ENCODE data around the gene PAFAH1B1.
"Not testable (repeated sequence)": the region's sequence is repeated elsewhere in the genome, so short reads cannot be mapped to it uniquely, and the experiment has no call there.

Gene PAFAH1B1

DNA sequence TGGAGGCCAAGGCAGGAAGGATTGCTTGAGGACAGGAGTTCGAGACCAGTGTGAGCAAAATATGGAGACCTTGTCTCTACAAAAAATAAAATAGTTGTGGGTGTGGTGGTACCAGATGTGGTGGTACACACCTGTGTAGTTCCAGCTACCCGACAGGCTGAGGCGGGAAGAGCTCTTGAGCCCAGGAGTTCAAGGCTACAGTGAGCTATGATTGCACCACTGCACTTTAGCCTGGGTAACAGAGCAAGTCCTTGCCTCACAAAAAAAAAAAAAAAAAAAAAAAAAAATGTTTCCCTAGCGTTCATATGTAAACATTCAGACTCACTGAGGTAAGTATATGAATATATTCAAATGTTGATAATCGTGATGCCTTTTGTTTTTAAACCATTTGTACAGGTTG, 78.6 kb downstream of the PAFAH1B1 start:
- no peaks in the 10 kb centered on the region for H3K27me3 ChIP-seq (ENCODE audit: insufficient read depth, low read length)
- H3K36me3 ChIP-seq (ENCODE audit: insufficient read depth, low read length), result peaks cover 79% of the 10 kb centered on the region
- no peaks in the 10 kb centered on the region for H3K4me1 ChIP-seq (ENCODE audit: insufficient read depth, low read length)
- H2AFZ ChIP-seq (ENCODE audit: low read depth, low read length), result no peak overlapping the region
- peaks cover 12% of the 10 kb centered on the region for H3K9me3 ChIP-seq (ENCODE audit: low read length)
- H3K4me3 ChIP-seq (ENCODE audit: low read length), result no peak overlapping the region

DNA sequence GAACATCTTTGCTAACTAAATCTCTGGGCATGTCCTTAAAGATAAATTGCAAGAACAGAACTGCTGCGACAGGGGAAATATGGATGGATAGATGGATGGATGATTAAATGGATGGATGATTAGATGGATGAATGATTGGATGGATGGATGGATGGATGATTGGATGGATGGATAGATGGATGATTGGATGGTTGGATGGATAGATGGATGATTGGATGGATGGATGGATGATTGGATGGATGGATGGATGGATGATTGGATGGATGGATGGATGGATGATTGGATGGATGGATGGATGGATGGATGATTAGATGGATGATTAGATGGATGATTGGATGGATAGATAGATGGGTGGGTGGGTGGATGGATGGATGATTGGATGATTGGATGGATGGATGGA, 85.8 kb downstream of the PAFAH1B1 start:
- H3K4me1 ChIP-seq (ENCODE audit: insufficient read depth, low read length); H3K27me3 ChIP-seq (ENCODE audit: insufficient read depth, low read length); H3K9me3 ChIP-seq (ENCODE audit: low read length); H2AFZ ChIP-seq (ENCODE audit: low read depth, low read length); H3K4me3 ChIP-seq (ENCODE audit: low read length): not testable (repeated sequence)
- peaks cover 73% of the 10 kb centered on the region for H3K36me3 ChIP-seq (ENCODE audit: insufficient read depth, low read length)

DNA sequence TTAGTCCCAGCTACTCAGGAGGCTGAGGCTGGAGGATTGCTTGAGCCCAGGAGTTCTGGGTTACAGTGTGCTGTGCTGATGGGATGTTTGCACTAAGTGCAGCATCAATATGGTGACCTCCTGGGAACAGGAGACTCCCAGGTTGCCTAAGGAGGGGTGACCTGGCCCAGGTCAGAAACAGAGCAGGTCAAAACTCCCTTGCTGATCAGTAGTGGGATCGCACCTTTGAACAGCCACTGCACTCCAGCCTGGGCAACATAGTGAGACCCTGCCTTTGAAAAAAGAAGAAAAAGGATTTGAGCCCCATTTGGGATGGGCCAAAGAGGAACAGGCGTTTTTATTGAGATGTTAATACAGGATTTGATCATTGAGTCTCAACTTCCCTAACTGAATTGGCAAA, 87.5 kb downstream of the PAFAH1B1 start:
- no peak overlapping the region for H2AFZ ChIP-seq (ENCODE audit: low read depth, low read length)
- H3K4me3 ChIP-seq (ENCODE audit: low read length), result no peak overlapping the region
- peaks cover 4% of the 10 kb centered on the region for H3K4me1 ChIP-seq (ENCODE audit: insufficient read depth, low read length)
- H3K9me3 ChIP-seq (ENCODE audit: low read length), result no peaks in the 10 kb centered on the region
- H3K36me3 ChIP-seq (ENCODE audit: insufficient read depth, low read length), result peaks cover 60% of the 10 kb centered on the region
- no peaks in the 10 kb centered on the region for H3K27me3 ChIP-seq (ENCODE audit: insufficient read depth, low read length)

DNA sequence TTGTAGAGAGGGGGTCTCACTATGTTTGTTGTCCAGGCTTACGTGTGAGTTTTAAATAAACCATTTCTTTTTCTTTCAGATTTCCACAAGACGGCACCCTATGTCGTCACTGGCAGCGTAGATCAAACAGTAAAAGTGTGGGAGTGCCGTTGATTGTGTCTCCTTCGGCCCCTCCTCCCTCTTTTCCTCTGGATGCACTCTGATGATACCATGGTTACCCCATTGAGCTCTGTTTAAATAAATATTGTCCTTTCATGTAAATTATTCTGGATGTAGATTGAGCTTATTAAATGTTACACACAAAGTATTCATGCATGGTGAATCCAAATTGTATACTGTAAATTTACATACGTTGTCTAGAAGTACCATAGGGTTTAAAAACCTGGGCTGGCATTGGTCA, 88.2 kb downstream of the PAFAH1B1 start:
- H3K27me3 ChIP-seq (ENCODE audit: insufficient read depth, low read length), result no peaks in the 10 kb centered on the region
- no peak overlapping the region for H3K4me3 ChIP-seq (ENCODE audit: low read length)
- peaks cover 4% of the 10 kb centered on the region for H3K4me1 ChIP-seq (ENCODE audit: insufficient read depth, low read length)
- no peak overlapping the region for H2AFZ ChIP-seq (ENCODE audit: low read depth, low read length)
- H3K36me3 ChIP-seq (ENCODE audit: insufficient read depth, low read length), result peaks cover 60% of the 10 kb centered on the region
- no peaks in the 10 kb centered on the region for H3K9me3 ChIP-seq (ENCODE audit: low read length)

DNA sequence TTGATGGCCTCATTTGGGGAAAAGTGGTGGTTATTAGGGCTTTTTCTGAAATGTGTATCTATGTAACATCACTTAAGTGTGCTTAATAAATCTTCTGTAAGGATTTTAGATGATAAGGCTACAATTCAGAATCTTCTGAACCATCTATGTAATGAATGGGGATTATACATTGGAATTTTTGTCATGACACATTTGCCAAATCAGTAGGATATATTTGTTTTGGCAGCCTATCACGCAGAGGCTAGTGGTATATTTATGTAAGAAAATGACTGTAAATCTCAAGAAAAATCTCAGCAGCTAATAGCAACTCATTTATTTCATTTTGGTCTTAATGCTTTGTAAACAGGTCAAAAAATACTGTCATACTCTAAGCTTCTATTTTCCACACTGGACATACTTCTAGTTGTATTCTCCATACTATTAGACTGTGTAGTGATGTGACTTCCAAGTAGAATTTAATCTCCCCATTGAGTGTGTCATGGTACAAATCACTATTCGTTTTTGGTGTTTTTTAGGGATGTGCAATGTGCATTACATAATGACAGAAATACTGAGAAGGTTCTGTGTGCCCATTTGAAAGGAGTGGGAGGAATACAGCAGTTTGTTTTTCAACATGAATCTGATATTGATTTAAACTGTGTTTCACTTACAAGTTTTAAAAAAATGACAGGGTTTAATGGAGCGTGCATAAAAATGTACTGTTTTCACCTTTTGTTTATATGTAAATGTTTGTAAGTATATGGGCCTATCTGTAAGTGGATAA, 88.9 kb downstream of the PAFAH1B1 start:
- H3K4me3 ChIP-seq (ENCODE audit: low read length), result no peak overlapping the region
- peaks cover 4% of the 10 kb centered on the region for H3K4me1 ChIP-seq (ENCODE audit: insufficient read depth, low read length)
- no peaks in the 10 kb centered on the region for H3K9me3 ChIP-seq (ENCODE audit: low read length)
- H3K27me3 ChIP-seq (ENCODE audit: insufficient read depth, low read length), result no peaks in the 10 kb centered on the region
- no peak overlapping the region for H2AFZ ChIP-seq (ENCODE audit: low read depth, low read length)
- peaks cover 56% of the 10 kb centered on the region for H3K36me3 ChIP-seq (ENCODE audit: insufficient read depth, low read length)

DNA sequence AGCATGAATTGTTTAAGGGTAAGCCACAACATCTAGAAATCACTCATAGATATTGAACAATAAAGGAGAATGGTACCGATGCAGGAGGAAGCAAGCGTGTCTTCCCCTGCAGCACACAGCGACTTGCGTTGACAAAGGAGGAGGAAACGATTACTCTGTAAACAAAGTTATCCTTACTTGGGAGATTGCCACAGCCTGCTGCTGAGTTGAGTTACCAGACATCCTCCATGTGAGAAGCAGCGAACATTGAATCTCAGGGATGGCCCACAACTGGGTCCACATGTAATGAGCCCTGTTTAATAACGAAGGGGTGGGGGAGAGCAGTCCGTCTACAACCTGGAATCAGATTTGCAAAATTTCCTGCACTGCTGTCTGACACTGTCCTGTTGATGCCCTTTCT, 90.5 kb downstream of the PAFAH1B1 start:
- Histone ChIP-seq H3K27me3 (ENCODE audit: insufficient read depth, low read length) (no peaks in the 10 kb centered on the region), H3K9me3 (ENCODE audit: low read length) (no peaks in the 10 kb centered on the region), H3K4me1 (ENCODE audit: insufficient read depth, low read length) (peaks cover 4% of the 10 kb centered on the region), H3K36me3 (ENCODE audit: insufficient read depth, low read length) (peaks cover 55% of the 10 kb centered on the region), H3K4me3 (ENCODE audit: low read length) (no peak overlapping the region), H2AFZ (ENCODE audit: low read depth, low read length) (no peak overlapping the region)

DNA sequence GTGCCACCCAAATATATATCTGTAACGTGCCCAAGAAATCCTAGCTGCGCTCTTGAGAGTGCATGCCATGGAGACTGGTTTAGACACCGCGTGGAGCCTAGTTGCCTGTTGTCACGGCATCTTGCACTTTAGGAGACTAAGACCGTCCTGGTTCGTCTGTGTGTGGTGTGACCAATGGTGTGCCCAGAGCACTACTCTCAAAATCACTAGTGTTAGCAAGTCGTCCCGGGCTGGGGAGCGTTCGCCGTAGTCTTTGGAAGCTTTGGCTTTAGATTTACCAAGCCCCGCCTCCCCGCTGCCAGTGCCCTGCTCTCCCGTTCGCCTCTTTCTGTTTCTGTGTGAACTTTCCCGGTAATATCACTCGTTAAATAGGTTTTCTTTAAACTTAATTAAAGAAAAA, 91.1 kb downstream of the PAFAH1B1 start:
- peaks cover 48% of the 10 kb centered on the region for H3K36me3 ChIP-seq (ENCODE audit: insufficient read depth, low read length)
- peaks cover 4% of the 10 kb centered on the region for H3K4me1 ChIP-seq (ENCODE audit: insufficient read depth, low read length)
- no peak overlapping the region for H3K4me3 ChIP-seq (ENCODE audit: low read length)
- H3K9me3 ChIP-seq (ENCODE audit: low read length), result no peaks in the 10 kb centered on the region
- H2AFZ ChIP-seq (ENCODE audit: low read depth, low read length), result no peak overlapping the region
- H3K27me3 ChIP-seq (ENCODE audit: insufficient read depth, low read length), result no peaks in the 10 kb centered on the region

DNA sequence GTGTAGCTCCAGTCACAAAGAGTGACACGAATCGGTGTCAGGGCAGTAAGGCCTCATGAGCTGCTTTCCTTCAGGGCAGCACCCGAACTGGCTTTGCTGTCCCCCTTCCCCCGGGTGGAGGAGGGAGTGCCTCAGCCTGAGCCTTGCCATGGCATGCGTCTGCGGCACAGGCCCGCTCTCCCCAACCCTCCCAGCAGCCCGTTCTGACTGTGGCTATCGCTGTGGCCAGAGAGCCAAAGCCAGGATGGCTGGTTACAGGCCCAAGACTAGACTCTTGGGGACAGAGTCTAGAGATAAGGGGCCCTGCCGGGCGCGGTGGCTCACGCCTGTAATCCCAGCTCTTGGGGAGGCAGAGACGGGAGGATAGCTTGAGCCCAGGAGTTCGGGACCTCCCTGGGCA, 92.2 kb downstream of the PAFAH1B1 start:
- Histone ChIP-seq H3K4me1 (ENCODE audit: insufficient read depth, low read length) (peaks cover 4% of the 10 kb centered on the region), H3K36me3 (ENCODE audit: insufficient read depth, low read length) (peaks cover 37% of the 10 kb centered on the region), H3K27me3 (ENCODE audit: insufficient read depth, low read length) (no peaks in the 10 kb centered on the region), H3K4me3 (ENCODE audit: low read length) (no peak overlapping the region), H2AFZ (ENCODE audit: low read depth, low read length) (no peak overlapping the region), H3K9me3 (ENCODE audit: low read length) (no peaks in the 10 kb centered on the region)

DNA sequence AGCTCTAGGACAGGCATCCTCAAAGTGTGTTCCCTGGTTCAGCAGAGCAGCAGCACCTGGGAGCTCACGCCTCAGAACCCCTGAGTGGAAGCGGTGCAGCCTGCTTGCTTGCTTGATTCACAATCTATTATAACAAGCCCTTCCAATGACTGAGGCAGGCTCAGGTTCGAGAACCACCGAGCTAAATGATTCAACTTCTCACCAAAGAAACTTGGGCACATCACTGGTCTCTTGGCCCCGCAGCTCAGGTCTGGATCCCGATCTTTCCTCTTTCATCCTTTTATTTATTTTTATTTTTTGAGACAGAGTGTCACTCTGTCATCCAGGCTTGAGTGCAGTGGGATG, 93.6 kb downstream of the PAFAH1B1 start:
- Histone ChIP-seq H3K27me3 (ENCODE audit: insufficient read depth, low read length) (no peaks in the 10 kb centered on the region), H3K4me3 (ENCODE audit: low read length) (no peak overlapping the region), H2AFZ (ENCODE audit: low read depth, low read length) (no peak overlapping the region), H3K9me3 (ENCODE audit: low read length) (no peaks in the 10 kb centered on the region), H3K36me3 (ENCODE audit: insufficient read depth, low read length) (peaks cover 23% of the 10 kb centered on the region), H3K4me1 (ENCODE audit: insufficient read depth, low read length) (no peaks in the 10 kb centered on the region)

DNA sequence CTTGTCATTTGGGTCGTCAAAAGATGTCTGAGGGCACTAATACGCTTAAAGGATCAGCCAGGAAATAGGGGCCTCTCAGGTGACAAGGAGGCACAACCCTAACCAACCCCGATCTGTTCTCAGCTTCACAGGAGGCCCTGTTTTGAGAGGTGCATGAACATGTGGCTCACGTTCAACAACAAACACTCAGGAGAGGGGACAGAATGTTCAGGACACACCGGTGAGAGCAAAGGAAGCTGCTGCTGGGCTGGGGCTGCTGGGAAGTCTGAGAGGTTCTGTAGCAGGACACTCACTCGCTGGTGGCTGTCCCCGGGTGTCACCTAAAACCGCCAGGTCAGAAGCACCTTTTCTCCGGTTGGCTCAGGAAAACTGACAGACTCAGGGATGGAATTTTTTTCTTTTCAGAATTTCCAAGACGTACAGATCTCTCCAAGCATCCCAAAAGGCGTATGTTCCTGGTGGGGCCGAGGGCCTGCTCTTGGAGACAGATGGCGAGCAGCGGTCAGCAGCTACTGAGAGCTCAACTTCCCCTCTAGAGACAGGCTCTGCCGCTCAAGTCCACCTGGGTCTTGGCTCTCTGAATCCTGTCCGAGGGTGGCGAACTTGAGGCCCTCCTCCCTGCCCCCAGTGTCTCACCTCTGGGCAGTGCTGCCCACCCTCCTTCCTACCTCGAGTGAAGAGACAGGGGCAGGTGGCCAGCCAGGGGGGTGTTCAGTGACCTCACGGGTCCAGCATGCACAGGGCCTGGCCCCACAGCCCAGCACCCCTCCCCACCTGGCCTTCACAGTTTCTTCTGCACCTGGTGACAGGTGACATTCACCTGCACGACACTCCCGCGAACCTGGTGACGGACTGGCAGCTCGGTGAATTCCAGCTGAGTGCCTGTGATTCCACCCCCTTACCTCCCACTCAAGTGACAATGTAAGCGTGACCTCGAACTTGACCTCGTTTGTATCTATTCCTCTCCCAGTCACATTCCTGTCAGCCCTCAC, 95.2 kb downstream of the PAFAH1B1 start:
- H2AFZ ChIP-seq (ENCODE audit: low read depth, low read length), result no peak overlapping the region
- no peaks in the 10 kb centered on the region for H3K9me3 ChIP-seq (ENCODE audit: low read length)
- H3K27me3 ChIP-seq (ENCODE audit: insufficient read depth, low read length), result no peaks in the 10 kb centered on the region
- H3K4me1 ChIP-seq (ENCODE audit: insufficient read depth, low read length), result no peaks in the 10 kb centered on the region
- H3K36me3 ChIP-seq (ENCODE audit: insufficient read depth, low read length), result peaks cover 17% of the 10 kb centered on the region
- no peak overlapping the region for H3K4me3 ChIP-seq (ENCODE audit: low read length)

DNA sequence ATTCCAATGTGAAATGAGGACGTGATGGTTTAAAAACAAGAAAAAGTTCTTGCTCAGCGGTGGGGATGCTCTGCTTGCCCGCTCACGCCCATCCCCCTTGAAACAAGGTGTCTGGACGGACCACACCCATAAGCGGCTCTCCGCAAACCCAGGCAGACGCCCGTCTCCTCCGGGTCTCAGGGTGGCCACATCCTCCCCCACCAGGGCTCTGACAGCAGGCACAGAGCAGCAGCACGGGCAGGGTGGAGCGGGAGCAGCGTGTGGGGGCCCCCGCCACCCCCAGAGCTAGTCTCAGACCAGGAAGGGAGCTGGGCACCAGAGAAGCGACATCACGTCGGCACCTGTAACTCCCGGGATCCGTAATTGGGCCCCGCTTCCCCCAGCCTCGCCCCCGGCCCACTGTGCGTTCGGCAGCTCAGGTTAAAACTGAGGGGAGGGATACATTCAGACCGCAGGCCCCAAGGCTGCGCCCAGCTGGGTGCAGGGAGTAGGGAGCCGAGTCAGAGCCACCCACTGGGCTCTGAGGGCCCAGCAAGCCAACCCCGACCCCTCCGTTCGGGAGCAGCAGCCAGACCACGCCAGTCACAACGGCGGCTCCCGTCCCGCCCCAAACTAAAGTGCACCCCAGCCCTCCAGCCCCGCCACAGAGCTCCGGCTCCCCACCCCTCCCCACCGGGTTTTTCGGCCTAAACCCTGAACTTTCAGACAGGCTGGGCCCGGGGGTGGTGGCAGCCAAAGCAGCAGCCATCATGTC, 96.1 kb downstream of the PAFAH1B1 start:
- Histone ChIP-seq H3K27me3 (ENCODE audit: insufficient read depth, low read length) (no peaks in the 10 kb centered on the region), H3K36me3 (ENCODE audit: insufficient read depth, low read length) (peaks cover 9% of the 10 kb centered on the region), H3K4me1 (ENCODE audit: insufficient read depth, low read length) (no peaks in the 10 kb centered on the region), H2AFZ (ENCODE audit: low read depth, low read length) (no peak overlapping the region), H3K4me3 (ENCODE audit: low read length) (no peak overlapping the region), H3K9me3 (ENCODE audit: low read length) (no peaks in the 10 kb centered on the region)

DNA sequence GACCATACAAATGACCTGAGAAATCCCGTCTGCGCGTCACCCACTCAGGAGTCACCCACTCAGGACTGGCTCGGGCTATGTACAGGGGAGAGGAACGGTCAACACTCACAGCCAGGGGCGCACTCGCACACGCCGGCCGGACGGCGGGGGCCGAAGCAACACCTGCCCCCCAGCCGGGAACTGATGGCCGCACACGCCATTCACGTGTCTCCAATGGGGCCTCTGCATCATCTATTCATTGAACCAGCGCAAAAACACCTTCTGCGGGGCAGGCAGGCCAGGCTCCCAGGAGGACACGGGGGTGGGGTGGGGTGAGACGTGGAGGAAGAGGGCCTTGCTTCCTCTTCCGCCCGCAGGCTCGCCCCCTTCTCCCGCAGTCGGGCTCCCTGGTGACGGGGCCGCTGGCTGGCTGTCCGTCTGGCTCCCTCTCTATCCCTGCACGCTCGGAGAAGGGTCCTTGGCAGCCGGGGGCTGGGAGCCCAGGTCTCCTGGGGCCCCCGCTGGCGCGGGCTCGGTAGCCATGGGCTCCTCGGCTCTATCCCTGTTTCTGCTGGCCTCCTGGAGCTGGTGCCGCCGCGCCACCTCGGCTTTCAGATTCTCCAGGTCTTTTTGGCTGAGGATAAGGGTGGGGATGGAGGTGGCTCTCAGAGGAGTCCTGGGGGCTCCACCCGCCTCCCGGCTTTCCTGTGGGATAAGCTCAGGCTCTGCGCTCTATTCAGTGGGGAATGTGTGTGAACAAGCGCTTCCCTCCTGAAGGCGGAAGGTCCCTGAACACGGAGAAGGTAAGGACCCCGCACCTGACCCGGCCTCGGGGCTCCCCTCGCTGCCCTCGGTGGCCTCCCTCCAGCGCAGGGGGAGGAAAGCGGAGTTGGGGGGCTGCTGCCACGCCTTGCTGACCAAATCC, 97.0 kb downstream of the PAFAH1B1 start:
- no peak overlapping the region for H3K4me3 ChIP-seq (ENCODE audit: low read length)
- no peaks in the 10 kb centered on the region for H3K4me1 ChIP-seq (ENCODE audit: insufficient read depth, low read length)
- H2AFZ ChIP-seq (ENCODE audit: low read depth, low read length), result no peak overlapping the region
- no peaks in the 10 kb centered on the region for H3K9me3 ChIP-seq (ENCODE audit: low read length)
- H3K36me3 ChIP-seq (ENCODE audit: insufficient read depth, low read length), result peaks cover 14% of the 10 kb centered on the region
- no peaks in the 10 kb centered on the region for H3K27me3 ChIP-seq (ENCODE audit: insufficient read depth, low read length)

Data from neuron (in vitro differentiated cells).